NCI-H1417 (cell line): ENCODE measurements around the gene EMILIN2.
A peak's percentile ranks its signal among the peaks of the same experiment; 100 is the strongest.
"Not testable (repeated sequence)": the region's sequence is repeated elsewhere in the genome, so short reads cannot be mapped to it uniquely, and the experiment has no call there.

Experiments used
- DNase-seq, 3 experiments: peaks; one replicate each; lab custom pipeline; 2025; lab: John Stamatoyannopoulos, UW

Gene EMILIN2

DNA sequence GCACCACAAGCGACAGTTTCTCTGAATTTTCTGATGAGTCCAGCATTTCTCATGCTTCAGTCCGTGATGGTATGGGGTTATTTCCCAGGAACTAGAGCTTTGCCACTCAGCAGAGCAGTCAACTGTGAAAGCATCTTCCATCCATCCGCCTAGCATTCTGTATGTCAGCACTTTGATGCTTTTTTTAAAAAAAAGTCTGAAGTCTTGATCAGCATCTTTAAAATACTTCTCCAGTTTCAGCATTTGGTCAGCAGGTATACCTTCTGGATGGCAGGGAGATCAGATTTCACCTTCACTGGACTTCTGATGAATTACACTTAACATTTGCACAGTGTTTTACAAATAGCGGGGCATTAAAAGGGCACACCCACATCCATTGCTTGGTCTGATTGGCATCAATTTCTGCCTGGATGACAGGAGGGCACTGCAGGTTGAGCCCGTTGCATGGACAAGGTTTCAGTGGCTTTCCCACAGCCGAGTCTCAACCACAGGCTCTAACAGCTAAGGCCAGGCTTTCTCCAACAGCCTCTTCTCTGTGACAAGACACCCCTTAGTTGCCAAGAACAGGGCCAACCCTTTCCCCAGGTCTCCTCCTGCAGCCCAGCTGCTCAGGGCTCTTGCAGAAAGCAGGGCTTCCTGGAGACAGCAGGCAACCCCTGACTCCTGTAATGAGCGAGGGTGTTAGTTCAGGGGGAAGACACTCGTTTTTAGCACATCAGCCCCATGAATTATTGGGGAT is 54.0 kb downstream of the EMILIN2 start:
- DNase-seq = peak in 1 of 3 experiments; percentile 12

DNA sequence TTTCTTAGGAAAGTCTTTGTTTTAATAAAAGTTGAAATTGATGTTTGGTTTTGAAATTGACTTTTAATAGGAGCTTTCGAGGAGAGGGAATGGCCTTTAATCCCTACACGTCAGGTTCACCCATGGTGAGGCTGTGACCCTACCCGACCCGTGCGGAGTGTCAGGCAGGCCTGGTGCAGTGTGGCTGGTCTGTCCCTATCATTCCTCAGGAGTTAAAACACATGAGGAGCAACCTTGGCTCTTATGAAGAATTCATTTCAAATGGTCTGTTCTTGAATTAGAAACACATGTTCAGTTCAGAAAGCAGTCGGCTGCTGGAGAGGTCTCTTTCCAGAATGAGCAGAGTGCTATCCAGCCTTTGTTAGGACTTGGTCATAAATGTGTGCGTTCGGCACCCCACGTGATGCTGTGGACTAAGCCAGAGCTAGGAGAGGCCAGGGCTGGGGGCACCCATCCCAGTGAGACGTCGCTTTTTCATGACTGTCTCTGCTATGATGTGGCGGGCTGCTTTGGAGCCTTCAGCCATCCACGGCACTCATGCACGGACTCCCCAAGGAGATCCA is 54.7 kb downstream of the EMILIN2 start:
- no peak for DNase-seq

DNA sequence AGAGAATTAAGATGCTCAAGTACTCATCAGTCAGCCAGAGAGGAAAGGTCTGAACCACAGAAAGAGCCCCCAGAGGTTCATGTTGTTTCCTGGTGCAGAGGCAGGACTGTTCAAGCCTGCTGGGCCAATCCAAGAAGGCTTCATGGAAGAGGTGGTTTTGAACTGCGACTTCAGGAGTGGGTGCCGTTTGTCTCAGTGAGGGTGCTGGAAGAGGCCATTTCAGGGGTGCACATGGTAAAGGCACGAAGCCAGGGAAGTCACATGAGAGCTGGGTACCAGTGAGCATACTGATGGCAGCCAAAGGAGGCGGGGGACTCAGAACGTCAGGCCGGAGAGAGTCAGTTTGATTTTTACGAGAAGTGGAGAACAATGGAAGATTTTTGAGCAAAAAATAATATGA is 55.5 kb downstream of the EMILIN2 start:
- DNase-seq = no peak

DNA sequence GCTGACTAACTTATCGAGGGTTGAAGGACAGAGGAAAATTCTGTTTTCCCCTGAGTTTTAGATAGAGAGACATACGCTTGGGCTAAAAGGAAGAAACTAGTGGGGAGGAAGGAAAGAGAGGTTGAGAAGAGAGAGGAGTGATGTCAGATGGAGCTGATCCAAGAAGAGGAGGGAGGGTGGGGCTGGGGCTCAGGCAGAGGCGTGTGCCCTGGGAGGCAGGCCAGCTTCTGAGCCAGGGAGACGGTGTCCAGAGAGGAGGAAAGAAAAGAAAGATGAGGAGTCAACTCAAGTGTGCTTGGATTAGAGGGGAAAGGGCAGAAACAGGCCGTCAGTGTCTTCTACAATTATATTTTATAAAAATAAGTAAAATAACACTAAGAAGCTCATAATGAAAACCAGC is 56.2 kb downstream of the EMILIN2 start:
- no peak for DNase-seq

DNA sequence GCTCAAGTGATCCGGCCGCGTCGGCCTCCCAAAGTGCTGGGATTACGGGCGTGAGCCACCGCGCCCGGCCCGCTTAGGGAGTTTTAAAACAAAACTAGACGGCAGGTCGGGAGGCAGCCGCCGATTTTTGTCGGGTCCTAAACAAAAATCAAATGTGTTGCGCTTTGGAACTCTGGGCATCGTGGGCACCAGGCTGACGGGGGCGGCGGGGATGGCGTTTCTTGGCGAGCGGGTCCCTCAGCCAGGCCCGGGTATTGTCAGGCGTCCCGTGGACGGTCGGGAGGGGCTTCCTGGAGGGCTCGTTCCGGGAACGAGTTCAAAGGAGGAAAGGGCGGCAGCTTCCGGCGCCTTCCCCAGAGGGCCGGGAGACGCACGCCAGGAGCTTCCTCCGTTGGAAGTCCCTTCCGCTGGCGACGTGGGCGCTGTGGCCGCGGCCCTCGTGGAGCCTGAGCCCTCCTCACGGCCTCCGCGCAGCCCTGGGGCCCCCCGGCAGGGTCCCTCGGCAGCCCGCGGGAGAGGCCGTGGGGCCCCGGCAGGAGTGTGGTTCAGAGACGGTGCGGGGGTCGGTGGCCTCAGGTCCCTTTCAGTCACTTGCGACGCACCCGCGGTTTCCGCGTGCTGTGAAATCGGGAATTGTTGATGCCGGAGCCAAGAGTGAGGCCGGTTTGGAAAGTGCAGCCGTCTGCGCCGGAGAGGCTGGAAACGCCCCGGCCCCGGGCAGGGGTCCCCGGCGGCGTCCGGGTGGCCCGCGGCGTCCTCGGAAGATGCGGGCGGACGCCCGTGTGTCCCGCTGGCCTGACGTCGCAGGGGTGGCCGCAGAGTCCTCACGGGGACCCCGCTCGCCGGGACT is 59.3 kb downstream of the EMILIN2 start:
- peak in 1 of 3 experiments; percentile 24 for DNase-seq

DNA sequence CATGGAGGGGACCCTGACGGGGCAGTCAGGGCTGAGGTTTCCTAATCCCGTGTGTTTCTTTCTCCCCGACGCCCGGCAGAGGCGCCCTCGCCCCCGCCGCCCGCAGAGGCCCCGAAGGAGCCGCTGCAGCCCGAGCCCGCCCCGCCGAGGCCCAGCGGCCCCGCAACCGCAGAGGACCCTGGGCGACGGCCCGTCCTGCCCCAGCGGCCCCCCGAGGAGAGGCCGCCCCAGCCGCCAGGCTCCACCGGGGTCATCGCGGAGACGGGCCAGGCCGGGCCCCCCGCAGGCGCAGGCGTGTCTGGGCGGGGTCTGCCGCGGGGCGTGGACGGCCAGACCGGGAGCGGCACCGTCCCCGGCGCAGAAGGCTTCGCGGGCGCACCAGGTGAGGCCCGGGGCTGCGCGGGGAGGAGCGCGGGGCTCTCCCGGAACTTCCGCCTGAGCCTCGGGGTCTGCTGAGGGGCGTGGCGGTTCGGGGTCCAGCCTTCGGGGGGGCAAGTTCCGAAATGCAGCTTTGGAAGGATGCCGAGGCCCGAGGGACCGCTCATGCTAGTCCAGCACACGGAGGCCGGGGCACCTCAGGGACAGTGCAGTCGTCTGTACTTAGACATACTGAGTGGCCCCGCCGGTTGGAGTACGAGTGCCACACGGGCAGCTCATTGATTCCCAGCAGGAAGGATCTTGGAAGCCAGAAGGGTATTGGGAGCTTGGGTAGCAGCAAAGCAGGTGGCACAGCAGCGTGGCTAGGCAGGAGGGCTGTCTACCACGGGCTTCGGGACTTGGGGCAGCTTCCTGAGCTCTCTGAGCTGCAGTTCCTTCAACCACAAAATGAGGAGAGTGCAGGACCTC is 60.1 kb downstream of the EMILIN2 start:
- DNase-seq = peak in 2 of 3 experiments; percentile 50 to 63

DNA sequence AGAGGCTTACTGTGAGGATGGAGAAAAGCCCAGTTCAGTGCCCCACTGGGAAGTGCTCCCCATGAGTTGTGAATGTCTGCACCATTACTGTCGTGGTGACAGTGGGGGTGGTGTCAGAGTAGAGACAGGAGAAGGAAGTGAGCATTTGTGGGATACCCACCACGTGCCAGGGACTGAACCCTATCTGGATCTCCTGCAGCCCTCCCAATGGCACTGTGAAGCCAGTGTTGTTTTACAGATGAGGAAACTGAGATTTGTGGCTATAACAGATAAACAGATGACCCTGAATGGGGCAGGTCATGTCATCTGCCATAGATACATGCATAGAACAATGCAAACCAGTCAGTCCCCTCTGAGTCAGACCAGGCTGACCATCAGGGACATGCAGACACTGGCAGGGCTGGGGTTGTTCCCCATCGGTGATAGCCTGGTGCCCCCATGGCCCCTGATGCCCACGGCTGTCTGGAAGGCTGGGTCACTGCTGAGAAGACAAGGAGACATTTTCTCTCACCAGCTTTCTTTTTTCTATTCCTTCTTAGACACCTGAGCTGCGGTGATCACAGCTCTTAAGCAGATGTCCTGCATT is 60.8 kb downstream of the EMILIN2 start:
- DNase-seq = no peak

DNA sequence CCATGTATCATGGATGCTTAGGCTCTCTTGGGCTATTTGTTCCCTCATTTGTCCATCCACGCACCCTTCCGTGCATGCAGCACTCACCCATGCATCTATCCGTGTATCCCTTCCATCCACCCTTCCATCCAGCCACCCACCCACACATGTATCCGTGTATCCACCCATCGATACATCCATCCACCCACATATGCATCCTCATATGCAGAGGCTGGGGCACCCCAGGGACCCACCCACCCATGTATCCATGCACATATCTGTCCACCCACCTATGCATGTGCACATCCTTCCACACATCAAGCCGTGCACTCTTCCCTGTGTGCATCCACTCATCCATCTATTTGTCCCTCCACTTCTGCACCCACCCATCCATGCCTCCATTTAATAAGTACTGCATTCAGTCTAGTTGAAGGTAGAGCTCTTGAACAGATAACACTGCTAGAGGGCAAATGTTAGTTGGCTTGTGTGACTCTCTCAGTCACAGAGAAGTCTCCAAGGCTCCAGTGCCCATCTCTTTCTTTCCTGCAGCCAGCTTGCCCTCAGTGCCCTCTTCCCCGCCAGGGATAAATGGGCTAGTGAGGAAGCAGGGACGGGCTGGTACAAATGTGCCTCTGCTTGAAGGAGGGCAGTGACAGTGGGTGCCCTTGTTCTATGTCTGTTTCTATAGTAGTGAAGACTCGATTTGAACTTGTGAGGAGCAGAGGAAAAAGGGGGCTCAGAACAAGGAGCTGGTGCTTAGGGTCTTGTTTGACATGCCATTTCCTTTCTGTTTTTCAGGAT is 61.5 kb downstream of the EMILIN2 start:
- no peak for DNase-seq

DNA sequence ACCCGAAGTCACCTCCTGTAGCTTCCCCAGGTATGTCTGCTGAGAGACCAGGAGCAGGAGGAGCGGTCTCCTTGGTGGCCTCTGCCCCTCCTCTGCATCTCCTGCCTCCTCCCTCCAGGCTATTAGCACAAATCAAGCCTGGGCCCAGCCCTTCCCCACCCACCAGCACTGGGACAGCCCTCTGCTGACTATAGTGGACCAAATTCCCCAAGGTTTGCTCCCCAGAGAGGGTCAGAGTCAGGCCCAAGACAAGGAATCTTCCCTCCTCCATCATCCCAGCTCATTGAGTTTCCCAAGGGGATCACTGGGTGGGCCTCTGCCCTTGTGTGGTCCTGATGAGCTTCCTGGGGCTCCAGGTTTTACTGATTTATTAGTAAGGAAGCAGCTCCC is 62.1 kb downstream of the EMILIN2 start:
- DNase-seq = no peak

DNA sequence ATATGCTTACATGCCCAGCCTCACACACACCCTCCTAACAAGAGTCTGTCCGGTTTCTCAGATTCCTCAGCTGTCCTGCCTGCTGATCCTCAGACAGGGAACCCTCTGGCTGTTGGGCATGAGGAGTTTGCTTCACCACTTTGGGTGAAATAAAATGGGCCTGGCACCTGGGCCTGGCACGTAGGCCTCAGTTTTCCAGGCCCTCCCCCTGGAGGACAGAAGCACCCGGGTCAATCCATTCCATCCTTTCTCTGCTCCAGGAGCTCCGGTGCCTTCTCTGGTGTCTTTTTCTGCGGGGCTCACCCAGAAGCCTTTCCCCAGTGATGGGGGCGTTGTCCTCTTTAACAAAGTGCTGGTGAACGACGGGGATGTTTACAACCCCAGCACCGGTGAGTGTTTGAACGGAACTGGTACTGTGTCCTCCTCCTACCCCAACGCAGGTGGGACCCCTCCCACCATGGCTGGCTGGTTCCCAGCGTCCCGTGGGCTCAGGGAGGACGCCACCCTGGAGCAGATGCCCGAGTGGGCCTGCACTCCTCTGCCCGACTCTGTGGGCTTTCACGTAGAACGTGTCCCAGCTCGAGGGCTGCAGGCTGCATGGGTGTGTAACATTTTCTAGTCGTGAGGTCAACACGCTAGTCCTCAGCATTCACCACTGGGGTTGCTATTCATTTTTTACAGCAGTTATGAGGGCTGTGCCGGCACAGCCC is 62.8 kb downstream of the EMILIN2 start:
- DNase-seq = no peak

DNA sequence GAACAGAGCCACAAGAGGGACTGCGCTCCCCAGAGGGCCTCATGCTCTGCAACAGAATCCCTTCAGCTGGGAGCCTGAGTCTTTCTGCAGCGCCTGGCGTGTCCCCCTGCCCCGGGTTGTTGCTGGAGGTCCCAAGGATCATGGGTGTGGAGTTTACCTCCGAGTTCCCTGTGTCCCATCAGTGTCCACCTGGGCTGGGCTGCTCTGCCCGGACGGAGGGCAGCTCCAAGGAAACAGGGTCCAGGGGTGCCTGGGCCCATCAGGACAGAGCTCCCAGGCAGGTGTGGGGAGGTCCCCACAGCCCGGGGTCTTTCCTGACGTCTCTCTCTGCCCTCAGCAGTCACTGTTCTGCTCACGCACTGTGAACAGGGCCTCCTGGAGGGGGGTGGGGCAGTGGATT is 63.5 kb downstream of the EMILIN2 start:
- no peak for DNase-seq

DNA sequence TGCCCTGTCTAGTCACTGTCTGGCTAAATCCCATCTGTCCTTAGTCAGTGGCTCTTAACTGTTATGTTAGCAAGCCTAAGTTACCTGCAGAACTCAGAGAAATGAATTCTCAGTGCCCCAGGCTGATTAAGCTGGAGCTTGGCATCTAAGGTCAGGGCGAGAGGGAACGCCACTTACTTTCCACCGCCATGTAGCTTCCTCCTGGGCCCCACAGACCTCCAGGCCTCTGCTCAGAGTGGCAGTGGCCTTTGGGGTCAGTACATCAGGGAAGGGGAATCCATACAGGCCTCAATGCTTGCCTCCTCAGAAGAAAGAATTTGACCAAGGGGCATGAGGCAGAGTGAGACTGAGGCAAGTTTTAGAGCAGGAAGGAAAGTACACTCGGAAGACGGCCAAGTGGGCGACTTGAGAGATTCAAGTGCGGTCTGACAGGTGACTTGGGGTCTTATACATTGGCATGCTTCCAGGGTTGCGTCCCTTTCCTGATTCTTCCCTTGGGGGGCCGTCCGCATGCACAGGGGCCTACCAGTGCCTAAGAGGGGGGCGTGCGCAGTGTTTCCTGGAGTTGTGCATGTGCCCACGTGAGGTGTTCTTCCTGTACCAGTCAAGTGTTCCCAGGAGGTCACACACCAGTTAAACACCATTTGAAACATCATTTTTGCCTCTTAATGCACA is 64.1 kb downstream of the EMILIN2 start:
- no peak for DNase-seq

DNA sequence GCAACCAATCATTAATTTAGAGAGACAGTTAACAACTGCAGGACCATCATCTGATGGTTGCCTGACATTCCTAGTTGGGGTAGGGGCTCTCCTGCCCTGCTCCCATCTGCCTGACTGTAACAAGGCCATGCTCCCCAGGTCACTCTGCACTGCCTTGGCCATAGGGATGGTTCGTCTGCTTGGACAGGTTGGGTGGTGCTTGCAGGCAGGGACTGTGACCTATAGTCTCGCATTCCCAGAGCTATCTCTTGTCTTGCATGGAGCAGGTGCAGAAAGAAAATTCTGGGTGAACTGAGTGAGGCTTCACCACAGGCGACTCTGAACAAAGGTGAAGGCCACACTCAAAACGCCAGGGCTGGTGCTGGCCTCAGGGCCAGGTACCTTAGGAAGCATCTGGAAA is 64.7 kb downstream of the EMILIN2 start:
- no peak for DNase-seq

DNA sequence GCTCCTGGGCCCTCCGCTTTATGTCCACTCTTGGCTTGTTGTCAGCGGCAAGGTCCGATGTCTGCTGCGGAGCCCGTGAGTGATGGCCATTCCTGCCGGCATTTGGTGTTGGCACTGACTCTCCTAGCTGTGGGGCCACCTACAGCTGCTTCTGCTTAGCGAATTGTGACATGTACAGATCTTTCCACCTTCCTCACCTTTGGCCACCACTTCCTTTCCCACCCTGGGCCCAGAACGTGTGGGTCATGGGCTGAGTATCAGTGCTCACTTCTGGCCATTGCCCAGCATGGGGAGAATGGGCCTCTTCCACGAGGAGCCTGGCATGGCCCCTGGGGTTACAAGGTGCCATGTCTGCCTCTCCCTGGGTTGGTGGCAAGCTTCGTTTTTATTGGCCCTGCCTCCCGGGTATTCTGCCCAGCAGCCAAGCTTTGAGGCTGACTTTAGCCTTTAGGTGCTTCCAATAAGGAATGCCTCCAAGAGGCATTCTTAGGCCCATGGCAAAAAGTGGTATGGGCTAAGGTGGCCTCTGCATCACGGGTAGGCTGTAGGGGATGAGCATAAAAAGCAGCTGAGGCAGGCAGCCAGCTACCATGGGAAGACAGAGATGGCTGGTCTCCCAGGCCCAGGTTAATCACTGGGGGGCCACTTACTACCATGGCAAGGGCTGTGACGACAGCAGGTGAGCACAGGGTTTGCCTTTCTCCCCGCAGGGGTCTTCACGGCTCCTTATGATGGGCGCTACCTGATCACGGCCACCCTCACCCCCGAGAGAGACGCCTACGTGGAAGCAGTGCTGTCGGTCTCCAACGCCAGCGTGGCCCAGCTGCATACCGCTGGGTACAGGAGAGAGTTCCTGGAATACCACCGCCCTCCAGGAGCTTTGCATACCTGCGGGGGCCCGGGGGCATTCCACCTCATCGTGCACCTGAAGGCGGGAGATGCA is 65.8 kb downstream of the EMILIN2 start:
- no peak for DNase-seq

DNA sequence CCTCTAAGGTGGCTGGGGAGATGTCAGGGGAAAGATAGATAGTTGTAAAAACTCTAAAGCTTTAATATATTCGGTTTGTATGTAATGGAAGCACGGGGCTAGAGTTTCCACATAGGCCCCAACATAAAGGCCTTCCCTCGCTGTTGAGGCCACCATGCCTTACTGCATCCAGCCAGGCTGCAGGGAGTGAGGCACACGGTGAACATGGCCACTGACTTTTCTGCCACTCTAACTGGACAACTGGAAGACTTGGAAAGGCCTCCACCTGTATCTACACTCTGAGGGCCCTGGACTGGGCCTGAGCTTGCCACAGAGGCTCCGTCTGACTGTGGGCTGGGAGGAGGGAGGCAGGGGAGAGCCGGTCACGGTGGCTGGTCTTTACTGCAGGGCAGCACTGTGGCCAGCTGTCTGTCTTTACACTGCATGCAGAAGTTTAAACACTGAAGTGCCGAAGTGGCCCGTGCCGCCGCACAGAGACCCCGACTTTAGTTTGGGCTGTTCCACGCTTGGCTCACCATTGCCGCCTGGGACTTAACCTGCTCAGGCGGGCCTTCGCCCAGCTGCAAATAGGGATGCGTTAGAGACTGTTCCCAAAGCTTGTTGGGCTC is 66.7 kb downstream of the EMILIN2 start:
- DNase-seq = no peak

DNA sequence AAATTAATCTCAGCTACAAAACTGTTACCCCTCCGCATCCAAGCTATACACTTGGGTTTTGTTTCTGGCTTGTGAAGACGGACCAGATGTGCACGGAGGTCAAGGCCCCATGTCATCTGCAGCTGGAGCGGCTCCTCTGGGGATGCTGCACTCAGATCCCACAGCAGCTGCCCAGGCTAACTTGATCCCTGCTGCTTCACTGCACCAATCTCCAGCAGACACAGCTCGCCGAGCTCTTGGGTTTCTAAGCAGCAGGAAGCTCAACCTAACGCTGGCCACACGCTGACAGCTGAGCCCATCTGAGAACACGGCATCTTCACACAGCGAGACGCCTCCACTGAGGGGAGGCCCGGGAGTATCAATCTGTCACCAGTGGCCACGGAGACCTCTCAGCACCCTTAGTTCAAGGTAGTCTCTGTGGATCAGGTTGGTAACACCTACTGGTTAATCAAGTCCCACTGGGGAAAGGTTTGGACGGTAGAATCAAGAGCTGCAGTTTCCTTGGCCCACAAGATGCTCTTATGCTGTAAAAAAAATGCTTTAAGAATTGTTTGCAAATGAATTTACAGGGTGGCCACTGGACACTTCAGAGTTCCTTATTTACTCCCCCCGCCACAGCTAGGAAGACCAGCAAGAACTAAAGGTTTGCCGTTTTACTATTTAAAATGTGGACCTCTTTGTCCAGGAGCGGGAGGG is 67.5 kb downstream of the EMILIN2 start:
- DNase-seq = no peak

DNA sequence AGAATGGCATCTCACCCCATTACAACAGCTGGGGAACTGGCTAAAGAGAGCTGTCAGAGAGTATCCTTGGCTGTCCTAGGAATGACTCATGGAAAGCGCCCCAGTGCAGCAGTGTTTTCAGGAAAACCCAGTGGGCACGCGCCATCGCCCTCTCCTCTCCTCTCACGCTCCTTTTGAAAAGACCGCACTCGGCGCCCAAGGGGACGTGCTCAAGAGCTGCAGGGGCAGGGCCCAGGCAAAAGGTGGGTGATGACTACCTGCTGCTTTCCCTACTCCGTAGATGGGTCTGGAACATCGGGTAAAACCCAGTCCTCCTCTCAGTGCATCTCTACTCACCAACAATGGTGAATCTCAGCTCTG is 68.1 kb downstream of the EMILIN2 start:
- DNase-seq = no peak

DNA sequence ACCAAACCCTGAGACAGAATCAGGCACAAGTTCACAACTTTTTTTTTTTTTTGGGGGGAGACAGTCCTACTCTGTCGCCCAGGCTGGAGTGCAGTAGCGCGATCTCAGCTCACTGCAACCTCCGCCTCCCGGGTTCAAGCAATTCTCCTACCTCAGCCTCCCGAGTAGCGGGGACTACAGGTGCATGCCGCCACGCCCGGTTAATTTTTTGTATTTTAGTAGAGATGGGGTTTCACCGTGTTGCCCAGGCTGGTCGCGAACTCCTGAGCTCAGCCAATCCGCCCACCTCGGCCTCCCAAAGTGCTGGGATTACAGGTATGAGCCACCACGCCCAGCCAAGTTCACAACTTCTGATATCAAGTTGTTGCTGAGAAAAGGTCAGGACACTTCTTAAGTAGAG is 68.7 kb downstream of the EMILIN2 start:
- DNase-seq = not testable (repeated sequence)
